OCI-LY3 (cell line): ENCODE results near the gene PLPPR3.

ENCODE experiments used
- CTCF ChIP-seq: fragments of 200-600, 300-600 bp; sonication (generic); IDR thresholded peaks from 2 replicates; pipeline ENCODE4 v1.5.1; 2014; ENCODE audit warnings: antibody characterized with exemption, low read length, low read depth
- EZH2phosphoT487 ChIP-seq: fragments of 200-600 bp; shearing (Covaris generic); IDR thresholded peaks from 2 replicates; pipeline ENCODE4 v1.6.1; 2018; ENCODE audit warnings: antibody characterized with exemption, mixed run types, low read depth

- TF ChIP-seq CTCF (no peak), EZH2phosphoT487 (no peak)
Measured at GRCh38 chr19:798415-799075, 23.2 kb downstream of the PLPPR3 start.
